HG02970 (cell line): ENCODE data around the gene UBP1.
"Not testable (repeated sequence)": the region's sequence is repeated elsewhere in the genome, so short reads cannot be mapped to it uniquely, and the experiment has no call there.

Source experiments
- ATAC-seq: cut with Tn5 transposase; IDR thresholded peaks from one replicate; pipeline ENCODE4 v1.9.1; 2021; ENCODE audit warnings: mild to moderate bottlenecking, moderate library complexity, moderate number of reproducible peaks; ENCODE audit not compliant: unreplicated experiment, low FRiP score

Gene UBP1

DNA sequence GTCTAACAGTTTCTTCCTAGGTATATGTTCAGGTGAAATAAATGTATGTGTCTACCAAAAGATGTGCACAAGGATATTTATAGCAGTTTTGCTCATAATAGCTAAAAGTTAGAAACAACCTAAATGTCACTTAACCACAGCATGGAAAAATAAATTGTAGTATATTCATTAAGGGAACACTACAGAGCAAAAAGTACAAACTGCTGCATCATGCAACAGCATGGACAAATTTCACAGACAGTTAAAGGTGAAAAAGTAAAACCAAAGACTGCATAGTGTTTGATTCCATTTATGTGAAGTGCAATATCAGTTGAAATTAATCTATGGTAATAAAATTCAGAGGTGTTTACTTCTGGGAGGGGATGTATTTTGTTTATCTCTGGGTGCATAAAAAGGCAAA lies 100.4 kb downstream of the UBP1 start:
- no peak for ATAC-seq

DNA sequence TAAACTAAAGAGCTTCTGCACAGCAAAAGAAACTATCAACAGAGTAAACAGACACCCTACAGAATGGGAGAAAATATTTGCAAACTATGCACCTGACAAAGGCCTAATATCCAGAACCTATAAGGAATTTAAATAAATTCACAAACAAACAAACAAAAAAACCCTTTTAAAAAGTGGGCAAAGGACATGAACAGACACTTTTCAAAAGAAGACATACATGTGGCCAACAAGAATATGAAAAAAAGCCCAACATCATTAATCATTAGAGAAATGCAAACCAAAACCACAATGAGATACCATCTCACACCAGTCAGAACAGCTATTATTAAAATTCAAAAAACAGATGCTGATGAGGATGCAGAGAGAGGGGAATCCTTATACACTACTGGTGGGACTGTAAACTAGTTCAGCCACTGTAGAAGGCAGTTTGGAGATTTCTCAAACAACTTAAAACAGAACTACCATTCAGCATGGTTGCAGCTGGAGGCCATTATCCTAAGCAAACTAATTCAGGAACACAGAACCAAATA lies 101.2 kb downstream of the UBP1 start:
- ATAC-seq, result not testable (repeated sequence)
